Vagina (tissue), 2 donors: ENCODE measurements around the gene SLC38A4. TPM values are rescaled to one million over a fixed set of nuclear protein-coding genes. Genes with fewer than 3 reads are reported as not detected.

Source experiments
- DNase-seq, 2 donors: peaks; one replicate each; pipeline ENCODE4 v3.0.0-alpha.2; 2017; ENCODE audit errors: extremely low spot score in 2 of 2
- H3K27ac ChIP-seq: fragments of 200-600 bp; sonication (generic); one replicate; pipeline ENCODE4 v1.5.1; 2019
- H3K27me3 ChIP-seq: fragments of 200-600 bp; sonication (generic); one replicate; pipeline ENCODE4 v1.5.1; 2019
- H3K36me3 ChIP-seq, 2 donors: fragments of 200-600 bp; sonication (generic); one replicate each; pipeline ENCODE4 v1.5.1; 2017 to 2019
- H3K4me1 ChIP-seq: fragments of 200-600 bp; sonication (generic); one replicate; pipeline ENCODE4 v1.5.1; 2019
- H3K4me3 ChIP-seq, 2 donors: fragments of 200-600 bp; sonication (generic); 1 replicate in 1 of 2; 2 replicates in 1 of 2; pipeline ENCODE4 v1.5.1; 2016 to 2019
- H3K9me3 ChIP-seq: fragments of 200-600 bp; sonication (generic); one replicate; pipeline ENCODE4 v1.5.1; 2019
- CTCF ChIP-seq, 3 experiments: fragments of 450-650 bp in 2 of 3; fragments of 200-600 bp in 1 of 3; sonication (generic) in 1 of 3; IDR thresholded peaks; one replicate each; pipeline ENCODE4 v1.5.1; 2017 to 2019; ENCODE audit warnings: antibody characterized with exemption in 3 of 3, mild to moderate bottlenecking in 2 of 3, moderate library complexity in 2 of 3
- POLR2A ChIP-seq, 2 donors: fragments of 450-650 bp; IDR thresholded peaks; one replicate each; pipeline ENCODE4 v1.6.1; 2017; ENCODE audit warnings: antibody characterized with exemption in 2 of 2, mild to moderate bottlenecking in 2 of 2, moderate library complexity in 2 of 2
- POLR2AphosphoS5 ChIP-seq, 2 donors: sonication (generic); formaldehyde crosslinking; IDR thresholded peaks; one replicate each; pipeline ENCODE4 v1.9.0; 2017; ENCODE audit warnings: antibody characterized with exemption in 2 of 2, mild to moderate bottlenecking in 2 of 2, low read depth in 1 of 2; ENCODE audit not compliant: insufficient read depth in 1 of 2
- intact Hi-C: fragments of 100-400 bp; cut with DNase I; formaldehyde crosslinking; loops from one replicate; pipeline ENCODE4 v1.15.1; 2023
- total RNA-seq: library from RNA; depleted of rRNA; stranded (reverse); fragments of >200 nt; gene quantifications from one replicate; pipeline ENCODE4 v1.2.3, GENCODE V29; 2016

SLC38A4 gene
- total RNA-seq, 1 donor from 2014 or later: not detected

GRCh38 chr12:46798648-46799047 is 27.1 kb downstream of the SLC38A4 start:
- Histone ChIP-seq H3K36me3 (no peaks in the 10 kb centered on the region), H3K4me1 (no peaks in the 10 kb centered on the region), H3K4me3 (no peak overlapping the region), H3K27ac (no peak overlapping the region), H3K9me3 (no peaks in the 10 kb centered on the region), H3K27me3 (no peaks in the 10 kb centered on the region)
- intact Hi-C loops: no loop called here
- no peak for DNase-seq
- TF ChIP-seq POLR2AphosphoS5 (IDR thresholded peaks at IDR 0.05; ENCODE audit: insufficient read depth in 1 of 2, low read depth in 1 of 2): no peak
- no peak for TF ChIP-seq POLR2A (IDR thresholded peaks at IDR 0.05)

- Histone ChIP-seq H3K27me3 (no peaks in the 10 kb centered on the region), H3K9me3 (no peaks in the 10 kb centered on the region), H3K4me3 (no peak overlapping the region), H3K36me3 (no peaks in the 10 kb centered on the region), H3K27ac (no peak overlapping the region), H3K4me1 (no peaks in the 10 kb centered on the region)
- no peak for DNase-seq
- no peak for TF ChIP-seq POLR2AphosphoS5 (IDR thresholded peaks at IDR 0.05; ENCODE audit: insufficient read depth in 1 of 2, low read depth in 1 of 2)
- no peak for TF ChIP-seq CTCF (IDR thresholded peaks at IDR 0.05)
- TF ChIP-seq POLR2A (IDR thresholded peaks at IDR 0.05): no peak
- intact Hi-C loops: no loop called here
Measured at GRCh38 chr12:46798056-46798455, 27.7 kb downstream of the SLC38A4 start.

- intact Hi-C loops: no loop called here
- TF ChIP-seq POLR2AphosphoS5 (IDR thresholded peaks at IDR 0.05; ENCODE audit: insufficient read depth in 1 of 2, low read depth in 1 of 2) (no peak), CTCF (IDR thresholded peaks at IDR 0.05) (no peak), POLR2A (IDR thresholded peaks at IDR 0.05) (no peak)
- Histone ChIP-seq H3K27me3 (no peaks in the 10 kb centered on the region), H3K9me3 (no peaks in the 10 kb centered on the region), H3K27ac (no peak overlapping the region), H3K36me3 (no peaks in the 10 kb centered on the region), H3K4me1 (no peaks in the 10 kb centered on the region), H3K4me3 (no peak overlapping the region)
- DNase-seq: no peak
Measured at GRCh38 chr12:46795988-46796387, 29.8 kb downstream of the SLC38A4 start.

GRCh38 chr12:46794593-46795190 is 31.1 kb downstream of the SLC38A4 start:
- no peak for DNase-seq
- Histone ChIP-seq H3K4me1 (no peaks in the 10 kb centered on the region), H3K36me3 (no peaks in the 10 kb centered on the region), H3K27ac (no peak overlapping the region), H3K4me3 (no peak overlapping the region), H3K27me3 (no peaks in the 10 kb centered on the region), H3K9me3 (no peaks in the 10 kb centered on the region)
- TF ChIP-seq POLR2A (IDR thresholded peaks at IDR 0.05): no peak
- TF ChIP-seq CTCF (IDR thresholded peaks at IDR 0.05): no peak
- no peak for TF ChIP-seq POLR2AphosphoS5 (IDR thresholded peaks at IDR 0.05; ENCODE audit: insufficient read depth in 1 of 2, low read depth in 1 of 2)
- intact Hi-C loops: no loop called here

GRCh38 chr12:46792925-46793324 is 32.9 kb downstream of the SLC38A4 start:
- TF ChIP-seq POLR2A (IDR thresholded peaks at IDR 0.05): no peak
- TF ChIP-seq POLR2AphosphoS5 (IDR thresholded peaks at IDR 0.05; ENCODE audit: insufficient read depth in 1 of 2, low read depth in 1 of 2): no peak
- TF ChIP-seq CTCF (IDR thresholded peaks at IDR 0.05): no peak
- Histone ChIP-seq H3K4me3 (no peak overlapping the region), H3K36me3 (no peaks in the 10 kb centered on the region), H3K4me1 (no peaks in the 10 kb centered on the region), H3K27ac (no peak overlapping the region), H3K9me3 (no peaks in the 10 kb centered on the region), H3K27me3 (no peaks in the 10 kb centered on the region)
- DNase-seq: no peak
- intact Hi-C loops: no loop called here
